GM18519 (cell line): ENCODE results near the gene PEDS1.
"Not testable (repeated sequence)": the region's sequence is repeated elsewhere in the genome, so short reads cannot be mapped to it uniquely, and the experiment has no call there.

Experiments used
- ATAC-seq: cut with Tn5 transposase; IDR thresholded peaks from one replicate; pipeline ENCODE4 v1.9.1; 2021; ENCODE audit warnings: mild to moderate bottlenecking, moderate library complexity; ENCODE audit not compliant: unreplicated experiment, low FRiP score

PEDS1 gene

GRCh38 chr20:50191065-50191543 is 37.6 kb upstream of the PEDS1 start:
- ATAC-seq: no peak

GRCh38 chr20:50190251-50191064 is 36.9 kb upstream of the PEDS1 start, which contains the start of gene CEBPB:
Gene CEBPB (plus strand): TSS chr20:50190830. CDS start chr20:50191034, 204 bp downstream.
- no peak for ATAC-seq

- ATAC-seq: no peak
Measured at GRCh38 chr20:50189681-50190250, 36.2 kb upstream of the PEDS1 start.

- ATAC-seq: no peak
Measured at GRCh38 chr20:50188879-50189680, 35.6 kb upstream of the PEDS1 start.

GRCh38 chr20:50188287-50188688 is 34.8 kb upstream of the PEDS1 start:
- no peak for ATAC-seq

GRCh38 chr20:50187403-50188051 is 34.0 kb upstream of the PEDS1 start:
- ATAC-seq: no peak

- no peak for ATAC-seq
Measured at GRCh38 chr20:50186987-50187402, 33.5 kb upstream of the PEDS1 start.

GRCh38 chr20:50186151-50186885 is 32.8 kb upstream of the PEDS1 start:
- no peak for ATAC-seq

- no peak for ATAC-seq
Measured at GRCh38 chr20:50185426-50185825, 31.9 kb upstream of the PEDS1 start.

GRCh38 chr20:50182346-50182745 is 28.8 kb upstream of the PEDS1 start:
- ATAC-seq: no peak

GRCh38 chr20:50181344-50181743 is 27.8 kb upstream of the PEDS1 start:
- no peak for ATAC-seq

GRCh38 chr20:50178672-50179071 is 25.1 kb upstream of the PEDS1 start:
- not testable (repeated sequence) for ATAC-seq

GRCh38 chr20:50175938-50176933 is 22.7 kb upstream of the PEDS1 start:
- no peak for ATAC-seq

- no peak for ATAC-seq
Measured at GRCh38 chr20:50174456-50174855, 20.9 kb upstream of the PEDS1 start.

- no peak for ATAC-seq
Measured at GRCh38 chr20:50172347-50173013, 19.0 kb upstream of the PEDS1 start.

GRCh38 chr20:50170549-50171220 is 17.2 kb upstream of the PEDS1 start:
- no peak for ATAC-seq

- ATAC-seq: no peak
Measured at GRCh38 chr20:50169329-50169823, 15.9 kb upstream of the PEDS1 start.
